Neural crest cell (in vitro differentiated cells): ENCODE data around the gene TAF1A. TPM values are rescaled to one million over a fixed set of nuclear protein-coding genes. Genes with fewer than 3 reads are reported as not detected.

ENCODE experiments used
- DNase-seq: peaks from one replicate; pipeline ENCODE4 v3.0.0; 2021; ENCODE audit warnings: low read depth, mixed read lengths, low spot score
- H3K27ac Mint-ChIP-seq: one replicate; pipeline ENCODE4 v1.8.0; 2021; ENCODE audit warnings: mild to moderate bottlenecking, mixed read lengths; ENCODE audit not compliant: unreplicated experiment
- H3K27me3 Mint-ChIP-seq: 2 replicates; pipeline ENCODE4 v1.8.0; 2021; ENCODE audit warnings: low read depth, mild to moderate bottlenecking, mixed read lengths
- H3K36me3 Mint-ChIP-seq: 2 replicates; pipeline ENCODE4 v1.8.0; 2021; ENCODE audit warnings: low read depth, mild to moderate bottlenecking, mixed read lengths
- H3K4me1 Mint-ChIP-seq: 2 replicates; pipeline ENCODE4 v1.8.0; 2021; ENCODE audit warnings: mixed read lengths
- H3K4me3 Mint-ChIP-seq: one replicate; pipeline ENCODE4 v1.8.0; 2021; ENCODE audit warnings: mild to moderate bottlenecking, mixed read lengths
- H3K9me3 Mint-ChIP-seq: 2 replicates; pipeline ENCODE4 v1.8.0; 2021; ENCODE audit warnings: mixed read lengths
- CTCF ChIP-seq: fragments of 200-600 bp; sonication (generic); conservative IDR thresholded peaks from 2 replicates; pipeline ENCODE4 v1.5.0; 2021; ENCODE audit warnings: antibody characterized with exemption, mild to moderate bottlenecking
- total RNA-seq: library from RNA; stranded (reverse); gene quantifications from 2 replicates; pipeline ENCODE4 v1.2.1, GENCODE V29; 2021

The TAF1A gene
- total RNA-seq, 1 donor from 2014 or later = 19.7 TPM

- no peak for TF ChIP-seq CTCF
- Mint-ChIP-seq H3K4me1 (peaks cover 4% of the 10 kb centered on the region), H3K9me3 (no peaks in the 10 kb centered on the region), H3K27me3 (peaks cover 6% of the 10 kb centered on the region), H3K4me3 (no peak overlapping the region), H3K36me3 (no peaks in the 10 kb centered on the region), H3K27ac (no peak overlapping the region)
- no peak for DNase-seq
These were observed 42.5 kb downstream of the TAF1A start for GRCh38 chr1:222547260-222547614.

GRCh38 chr1:222546548-222547259 lies 43.0 kb downstream of the TAF1A start:
- Mint-ChIP-seq H3K4me1 (peaks cover 4% of the 10 kb centered on the region), H3K9me3 (no peaks in the 10 kb centered on the region), H3K27ac (no peak overlapping the region), H3K4me3 (no peak overlapping the region), H3K36me3 (no peaks in the 10 kb centered on the region), H3K27me3 (peaks cover 6% of the 10 kb centered on the region)
- no peak for DNase-seq
- no peak for TF ChIP-seq CTCF

DNA sequence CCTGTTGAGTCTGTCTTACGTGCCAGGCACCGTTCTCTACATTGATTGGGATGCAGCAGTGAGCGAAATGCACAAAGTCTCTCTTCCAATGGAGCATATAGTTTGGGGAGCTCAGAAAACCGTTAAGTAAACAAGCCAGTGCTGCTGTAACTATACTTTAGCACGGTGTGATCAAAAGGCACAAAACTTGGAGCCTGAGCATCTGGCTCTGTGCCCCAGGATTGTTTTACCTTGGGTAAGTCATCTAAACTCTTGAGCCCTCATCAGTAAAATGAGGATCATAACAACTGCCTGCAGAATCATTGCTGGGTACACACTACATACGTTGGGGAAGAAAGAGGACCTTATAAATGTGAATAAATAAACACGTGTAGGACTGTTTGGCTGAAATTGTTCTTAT lies 43.6 kb downstream of the TAF1A start:
- Mint-ChIP-seq H3K27ac (no peak overlapping the region), H3K4me1 (peaks cover 4% of the 10 kb centered on the region), H3K4me3 (no peak overlapping the region), H3K9me3 (no peaks in the 10 kb centered on the region), H3K27me3 (peaks cover 6% of the 10 kb centered on the region), H3K36me3 (no peaks in the 10 kb centered on the region)
- no peak for DNase-seq
- TF ChIP-seq CTCF = no peak

- H3K4me1 Mint-ChIP-seq = peaks cover 4% of the 10 kb centered on the region
- DNase-seq = no peak
- no peak overlapping the region for H3K27ac Mint-ChIP-seq
- TF ChIP-seq CTCF = no peak
- H3K36me3 Mint-ChIP-seq = no peaks in the 10 kb centered on the region
- H3K27me3 Mint-ChIP-seq = peaks cover 6% of the 10 kb centered on the region
- no peak overlapping the region for H3K4me3 Mint-ChIP-seq
- no peaks in the 10 kb centered on the region for H3K9me3 Mint-ChIP-seq
These were observed 45.9 kb downstream of the TAF1A start for GRCh38 chr1:222543817-222544216.

DNA sequence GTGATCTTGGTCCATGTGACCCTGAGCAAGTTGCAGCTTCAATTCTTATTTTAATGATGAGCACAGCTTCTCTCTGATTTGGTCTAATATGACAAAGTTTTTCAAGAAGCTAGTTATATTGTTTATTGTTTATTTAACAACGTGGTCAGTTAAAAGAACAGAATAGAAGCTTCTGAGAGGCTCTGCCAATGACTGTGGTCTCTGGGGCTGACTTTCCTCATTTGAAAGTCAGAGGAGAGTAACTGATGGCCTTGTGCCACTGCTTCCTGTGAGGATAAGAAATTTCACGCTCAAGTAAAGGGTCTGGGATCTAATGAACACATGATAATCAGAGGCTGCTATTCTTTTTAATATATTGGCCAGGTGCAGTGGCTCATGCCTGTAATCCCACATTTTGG lies 49.1 kb downstream of the TAF1A start:
- no peaks in the 10 kb centered on the region for H3K36me3 Mint-ChIP-seq
- H3K4me1 Mint-ChIP-seq = no peaks in the 10 kb centered on the region

More for the DNA sequence above, 49.1 kb downstream of the TAF1A start:
- no peak for TF ChIP-seq CTCF
- Mint-ChIP-seq H3K27ac (no peak overlapping the region), H3K9me3 (no peaks in the 10 kb centered on the region), H3K27me3 (no peaks in the 10 kb centered on the region), H3K4me3 (no peak overlapping the region)
- no peak for DNase-seq
